ENCODE data around the gene SHISAL2B.
"Not testable (repeated sequence)": the region's sequence is repeated elsewhere in the genome, so short reads cannot be mapped to it uniquely, and the experiment has no call there.

The SHISAL2B gene

GRCh38 chr5:64690417-64691151 lies at the start of gene SHISAL2B:
TSS of gene SHISAL2B (plus strand) at chr5:64690503. CDS start at chr5:64690624, 121 bp downstream.
- DNase-seq (ENCODE audit: low spot score): no peak

DNA sequence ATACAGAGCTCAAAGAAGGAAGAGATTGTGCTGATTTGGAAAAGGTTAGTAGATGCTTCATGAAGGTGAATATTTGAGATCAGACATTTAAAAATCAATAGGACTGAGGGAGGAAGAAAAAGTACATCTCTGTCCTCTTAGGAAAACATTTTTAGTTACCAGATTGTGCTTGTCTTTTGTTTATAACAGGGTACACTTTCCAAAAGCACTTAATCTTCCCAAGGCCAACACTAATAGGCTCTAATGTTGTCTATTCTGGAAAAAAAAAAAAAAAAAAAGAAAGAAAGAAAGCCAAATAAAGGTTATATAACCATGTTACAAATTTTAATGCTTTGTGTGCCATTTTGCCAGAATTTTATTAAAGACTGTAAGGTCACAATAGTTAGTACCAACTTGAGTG lies 45.5 kb upstream of the SHISAL2B start:
- no peak for DNase-seq (ENCODE audit: low spot score)

GRCh38 chr5:64646169-64646568 lies 44.1 kb upstream of the SHISAL2B start:
- DNase-seq (ENCODE audit: low spot score): no peak

DNA sequence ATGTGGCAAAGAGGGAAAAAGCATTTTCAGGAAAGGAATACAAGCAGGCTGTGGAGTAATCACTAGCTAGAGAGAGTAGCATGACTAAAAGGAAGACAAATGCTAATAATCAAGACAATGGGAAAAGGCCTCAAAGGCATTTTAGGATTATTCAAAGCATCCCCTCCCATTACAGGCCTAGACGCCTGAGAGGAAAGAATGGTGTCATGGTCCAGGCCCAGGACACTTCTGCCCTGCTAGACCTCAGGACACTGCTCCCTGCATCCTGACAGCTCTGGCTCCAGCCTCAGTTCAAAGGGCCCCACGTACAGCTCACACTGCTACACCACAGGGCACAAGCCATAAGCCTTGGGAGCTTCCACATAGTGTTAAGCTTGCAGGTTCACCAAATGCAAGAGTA lies 40.8 kb upstream of the SHISAL2B start:
- no peak for DNase-seq (ENCODE audit: low spot score)

- DNase-seq (ENCODE audit: low spot score): no peak
These were observed 36.3 kb upstream of the SHISAL2B start for GRCh38 chr5:64653766-64654560.

DNA sequence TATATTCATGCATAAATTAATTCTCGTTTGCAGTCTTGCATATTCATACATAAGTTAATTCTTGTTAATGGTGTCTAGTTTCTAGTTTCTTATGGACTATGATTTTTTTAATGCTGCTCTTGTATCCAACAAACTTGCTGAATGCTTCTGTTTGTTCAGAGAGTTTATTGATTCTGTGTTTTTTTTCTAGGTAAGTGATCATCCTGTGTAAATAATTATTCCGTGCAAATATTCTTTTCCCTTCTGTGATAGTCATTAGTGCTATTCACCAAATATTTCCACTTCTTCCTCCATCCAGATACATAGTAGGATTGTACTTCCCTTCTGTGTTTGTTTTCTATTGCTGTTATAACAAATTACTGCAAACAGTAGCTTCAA lies 35.8 kb upstream of the SHISAL2B start:
- DNase-seq (ENCODE audit: low spot score): no peak

DNA sequence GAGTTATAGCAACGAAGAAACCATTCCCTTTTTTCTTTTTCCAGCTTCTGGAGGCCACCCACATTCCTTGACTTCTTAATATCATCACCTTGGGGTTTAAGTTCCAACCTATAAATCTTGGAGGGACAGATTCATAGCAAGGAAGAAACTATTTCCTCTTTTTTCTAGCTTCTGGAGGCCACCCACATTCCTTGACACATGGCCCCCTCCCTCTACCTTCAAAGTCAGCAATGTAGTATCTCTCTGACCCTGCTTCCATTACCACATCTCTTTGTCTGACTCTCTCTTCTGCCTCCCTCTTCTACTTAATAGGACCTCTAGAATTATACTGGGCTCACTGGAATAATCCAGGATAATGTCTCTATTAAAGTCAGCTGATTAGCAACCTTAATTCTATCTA lies 34.7 kb upstream of the SHISAL2B start:
- no peak for DNase-seq (ENCODE audit: low spot score)

DNA sequence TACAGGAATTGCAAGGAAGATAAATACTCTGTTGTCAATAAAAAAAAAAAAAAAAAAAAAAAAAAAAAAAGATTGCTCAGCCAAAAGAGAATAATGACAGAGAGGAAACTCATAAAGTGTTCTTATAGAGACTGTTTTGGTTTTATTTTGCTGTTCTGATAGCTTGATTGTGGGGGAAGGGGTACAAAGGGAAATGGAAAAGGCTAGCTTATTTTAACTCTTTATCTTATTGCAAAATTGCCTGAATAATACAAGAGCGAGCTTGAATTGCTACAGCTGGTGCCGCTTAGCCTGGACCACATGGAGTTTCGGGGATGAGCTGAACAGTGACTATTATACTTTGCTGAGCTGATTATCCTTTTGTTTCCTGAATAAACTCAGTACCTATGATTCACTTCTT lies 31.0 kb upstream of the SHISAL2B start:
- no peak for DNase-seq (ENCODE audit: low spot score)

DNA sequence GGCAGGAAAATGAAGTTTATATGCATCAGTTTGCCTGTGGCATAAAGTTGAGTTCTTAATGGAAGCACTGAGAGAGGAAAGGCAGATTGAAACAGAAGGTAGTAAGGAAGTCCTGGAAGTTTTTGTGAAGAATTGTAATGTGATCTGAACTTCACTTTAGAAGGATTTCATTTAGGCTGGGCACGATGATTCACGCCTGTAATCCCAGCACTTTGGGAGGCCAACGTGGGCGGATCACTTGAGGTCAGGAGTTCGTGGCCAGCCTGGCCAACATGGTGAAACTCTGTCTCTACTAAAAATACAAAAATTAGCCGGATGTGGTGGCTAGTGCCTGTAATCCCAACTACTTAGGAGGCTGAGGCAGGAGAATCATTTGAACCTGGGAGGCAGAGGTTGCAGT lies 27.1 kb upstream of the SHISAL2B start:
- DNase-seq (ENCODE audit: low spot score): not testable (repeated sequence)

DNA sequence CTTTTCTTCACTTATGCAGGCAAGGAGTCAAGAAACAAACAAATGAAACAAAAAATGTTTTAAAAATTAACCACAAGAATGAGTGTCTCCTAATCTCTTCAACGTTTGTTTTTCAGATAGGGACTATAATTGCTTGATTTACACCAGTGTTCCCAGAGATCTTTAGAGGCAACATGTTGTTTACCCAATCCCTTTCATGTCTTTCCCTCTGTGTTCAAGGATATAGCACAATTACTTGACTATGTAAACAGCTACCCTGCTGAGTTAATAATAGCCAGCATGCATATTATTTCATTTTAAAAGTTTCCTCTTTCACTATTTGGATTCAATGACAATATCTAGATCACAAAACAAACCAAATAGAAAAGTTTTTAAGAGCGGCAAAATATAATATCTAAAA lies 25.1 kb upstream of the SHISAL2B start:
- no peak for DNase-seq (ENCODE audit: low spot score)

- DNase-seq (ENCODE audit: low spot score): no peak
These were observed 24.2 kb upstream of the SHISAL2B start for GRCh38 chr5:64666078-64666477.

DNA sequence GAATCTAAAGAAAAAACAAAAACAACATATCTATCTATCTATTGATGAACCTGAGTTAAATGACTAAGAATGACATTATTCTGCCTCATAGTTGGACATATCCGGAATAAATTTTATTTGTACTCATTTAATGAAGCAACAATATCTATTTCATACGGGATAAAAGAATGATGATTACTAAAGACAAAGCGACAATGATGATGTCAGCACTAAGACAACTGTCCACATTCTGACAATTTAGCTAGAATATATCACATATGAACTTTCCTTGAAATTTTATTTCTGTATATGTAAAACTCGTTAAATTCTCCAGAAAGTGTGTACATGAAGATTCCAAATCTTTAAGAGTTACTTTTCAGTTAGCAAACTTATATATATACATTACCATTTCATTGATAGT lies 23.2 kb upstream of the SHISAL2B start:
- DNase-seq (ENCODE audit: low spot score): no peak

- no peak for DNase-seq (ENCODE audit: low spot score)
These were observed 20.0 kb upstream of the SHISAL2B start for GRCh38 chr5:64670277-64670676.

DNA sequence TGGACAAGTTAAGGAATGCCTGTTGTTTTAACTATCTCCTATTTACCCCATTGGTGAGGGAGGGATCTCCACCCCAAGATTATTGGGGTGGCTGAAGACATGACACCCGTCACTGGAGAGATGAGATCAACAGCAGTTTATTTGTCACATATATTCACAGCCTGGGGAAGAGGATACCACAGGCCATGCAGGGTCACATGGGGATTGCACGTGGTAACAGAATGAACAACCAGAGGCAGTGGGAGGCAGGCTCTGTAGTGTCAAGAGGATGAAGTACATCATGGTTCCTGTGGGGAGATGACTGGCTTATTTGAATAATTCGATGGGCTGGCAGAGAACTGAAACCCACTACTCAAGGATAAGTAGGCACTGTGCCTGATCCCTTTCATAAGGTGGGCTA lies 18.6 kb upstream of the SHISAL2B start:
- no peak for DNase-seq (ENCODE audit: low spot score)

GRCh38 chr5:64678374-64678773 lies 11.9 kb upstream of the SHISAL2B start:
- no peak for DNase-seq (ENCODE audit: low spot score)

GRCh38 chr5:64680289-64680688 lies 10.0 kb upstream of the SHISAL2B start:
- no peak for DNase-seq (ENCODE audit: low spot score)

- no peak for DNase-seq (ENCODE audit: low spot score)
These were observed 7.7 kb upstream of the SHISAL2B start for GRCh38 chr5:64682608-64683007.

DNA sequence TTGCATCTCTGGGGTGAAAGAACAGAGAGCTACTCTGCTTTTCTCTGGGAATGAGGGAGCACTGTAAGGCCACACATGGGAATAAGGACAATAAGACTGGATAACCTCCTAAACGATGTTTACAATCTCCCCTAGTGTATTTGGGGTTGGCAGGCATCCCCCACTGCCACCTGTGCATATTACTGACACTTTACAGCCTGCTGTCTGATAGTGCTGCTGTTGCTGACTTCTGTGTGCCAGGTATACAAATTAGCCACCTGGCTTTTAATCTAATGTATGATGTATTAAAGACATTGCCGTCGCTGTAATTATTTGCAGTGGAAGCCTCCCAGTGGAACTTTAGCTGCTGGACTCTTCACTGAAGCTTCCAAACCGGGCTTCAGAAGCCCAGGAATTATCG lies 4.4 kb upstream of the SHISAL2B start:
- no peak for DNase-seq (ENCODE audit: low spot score)

DNA sequence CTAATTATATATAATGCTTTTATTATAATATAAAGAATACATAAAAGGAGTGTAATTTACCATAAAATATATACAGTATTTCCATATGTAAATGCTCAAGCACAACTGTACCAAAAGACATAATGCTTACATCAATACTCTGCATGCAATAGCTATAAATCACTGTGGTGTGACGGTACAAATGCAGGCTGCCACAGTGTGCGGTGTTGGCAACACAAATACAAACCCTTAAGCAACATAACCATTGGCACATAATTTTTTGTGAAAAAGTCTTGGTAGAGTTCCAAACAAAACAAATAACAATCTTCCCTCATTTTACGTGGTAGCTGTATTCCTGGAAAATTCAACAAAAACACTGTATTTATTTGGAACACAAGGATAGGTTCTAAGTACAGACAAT lies 1.9 kb upstream of the SHISAL2B start:
- DNase-seq (ENCODE audit: low spot score): no peak

GRCh38 chr5:64688965-64689364 lies 1.3 kb upstream of the SHISAL2B start:
- DNase-seq (ENCODE audit: low spot score): no peak

- no peak for DNase-seq (ENCODE audit: low spot score)
These were observed 243 bp upstream of the SHISAL2B start for GRCh38 chr5:64690104-64690416.

- no peak for DNase-seq (ENCODE audit: low spot score)
These were observed 988 bp downstream of the SHISAL2B start for GRCh38 chr5:64691291-64691690.

DNA sequence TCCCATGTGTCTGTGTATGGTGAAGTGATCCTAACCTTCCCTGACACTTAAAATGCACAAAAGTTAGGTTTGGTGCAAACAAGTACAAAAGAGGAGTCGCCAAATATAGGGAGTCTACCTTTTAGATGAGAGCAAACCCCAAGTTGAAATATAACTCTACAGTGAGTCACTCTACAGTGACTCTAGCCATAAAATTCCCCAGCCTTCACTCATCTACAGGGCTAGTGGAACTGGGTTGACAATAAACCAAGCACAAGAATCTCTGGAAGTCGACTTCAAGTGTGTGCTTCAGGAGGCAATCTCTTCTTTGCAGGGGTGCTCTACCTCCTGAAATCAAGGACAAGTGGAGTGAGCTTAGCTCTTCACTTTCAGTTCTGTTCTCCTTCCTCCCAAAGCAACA lies 3.3 kb downstream of the SHISAL2B start:
- DNase-seq (ENCODE audit: low spot score): no peak

- not testable (repeated sequence) for DNase-seq (ENCODE audit: low spot score)
These were observed 6.1 kb downstream of the SHISAL2B start for GRCh38 chr5:64696414-64696813.
